Jurkat, Clone E6-1 (cell line): Measurements from ENCODE around the gene MSH5.

Experiments used
- DNase-seq: peaks from one replicate; pipeline ENCODE4 v3.0.0-alpha.2; 2011; ENCODE audit warnings: low read depth, low spot score
- H3K4me3 ChIP-seq: 2 replicates; pipeline ENCODE4 v1.5.1; 2011; ENCODE audit warnings: mild to moderate bottlenecking, low read length, control low read depth, moderate library complexity

MSH5 gene

DNA sequence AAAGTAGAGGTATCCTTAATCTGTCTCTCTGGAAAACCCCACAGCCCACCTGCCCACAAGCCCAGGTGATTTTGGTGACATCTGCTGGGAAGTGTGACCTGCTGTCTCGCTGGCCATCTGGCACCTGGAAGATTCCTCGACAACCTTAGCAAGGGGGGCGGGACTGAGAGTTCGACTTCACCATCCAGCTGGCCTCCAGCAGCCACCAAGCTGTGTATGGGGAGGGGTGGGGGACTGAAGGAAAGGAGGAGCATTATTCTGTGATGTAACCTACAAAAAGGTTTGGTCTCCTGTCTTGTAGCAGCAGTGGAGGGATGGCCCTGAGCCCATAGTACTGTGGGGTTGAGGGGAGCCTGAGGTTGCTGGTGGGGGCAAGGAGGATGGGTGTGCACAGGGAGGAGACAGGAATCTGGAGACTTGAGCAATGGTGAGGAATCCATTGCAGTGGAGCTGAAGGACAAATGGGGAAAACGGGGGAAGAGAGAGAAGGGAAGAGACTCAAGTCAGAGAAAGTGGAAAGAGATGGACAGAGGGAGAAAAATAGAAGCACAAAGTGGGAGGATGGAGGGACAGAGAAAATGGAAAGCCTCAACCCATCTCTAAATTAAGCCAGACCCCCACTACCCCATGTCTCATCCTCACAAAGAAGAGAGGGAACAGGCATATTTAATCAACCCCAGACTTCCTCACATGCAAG, 29.1 kb upstream of the MSH5 start:
- H3K4me3 ChIP-seq, result no peak overlapping the region
- DNase-seq, result no peak

DNA sequence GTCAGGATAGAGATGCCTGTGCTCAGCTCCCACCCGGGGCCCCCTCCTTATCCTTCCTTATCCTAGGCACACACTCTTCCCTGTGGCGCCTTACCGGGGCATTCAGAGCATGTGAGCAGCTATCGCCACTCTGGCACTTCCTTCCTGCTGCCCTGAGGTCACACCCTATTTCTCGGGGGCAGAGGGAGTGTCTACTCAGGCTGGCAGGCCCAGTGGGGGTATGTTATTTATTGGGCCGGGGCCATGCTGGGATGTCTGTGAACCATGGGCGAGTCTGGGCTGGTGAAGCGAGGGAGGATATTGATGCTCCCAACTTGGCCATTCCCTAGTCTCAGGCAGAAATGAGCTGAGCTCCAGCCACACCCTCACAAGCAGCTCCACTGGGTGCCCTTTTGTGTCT, 28.6 kb upstream of the MSH5 start:
- no peak overlapping the region for H3K4me3 ChIP-seq
- no peak for DNase-seq

DNA sequence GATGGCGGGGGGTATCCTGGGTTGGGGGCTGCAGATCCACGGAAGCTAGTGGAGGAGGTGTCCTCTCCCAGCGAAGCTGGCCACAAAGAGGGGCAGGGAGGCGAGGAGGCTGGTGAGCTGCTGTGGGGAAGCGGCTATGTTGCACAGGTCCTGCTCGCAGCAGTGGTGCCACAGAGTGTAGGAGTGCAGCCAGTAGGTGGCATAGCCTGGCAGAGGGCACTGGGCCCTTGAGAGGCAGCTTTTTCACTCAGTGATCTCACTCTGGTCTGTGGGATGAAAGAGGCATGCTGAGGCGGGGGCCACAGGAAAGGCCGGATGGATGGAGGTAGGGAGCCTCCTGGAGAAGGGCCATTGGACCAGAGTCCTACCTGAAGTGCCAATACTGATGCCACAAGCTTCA, 27.5 kb upstream of the MSH5 start:
- DNase-seq, result peak; percentile 40
- H3K4me3 ChIP-seq, result no peak overlapping the region

DNA sequence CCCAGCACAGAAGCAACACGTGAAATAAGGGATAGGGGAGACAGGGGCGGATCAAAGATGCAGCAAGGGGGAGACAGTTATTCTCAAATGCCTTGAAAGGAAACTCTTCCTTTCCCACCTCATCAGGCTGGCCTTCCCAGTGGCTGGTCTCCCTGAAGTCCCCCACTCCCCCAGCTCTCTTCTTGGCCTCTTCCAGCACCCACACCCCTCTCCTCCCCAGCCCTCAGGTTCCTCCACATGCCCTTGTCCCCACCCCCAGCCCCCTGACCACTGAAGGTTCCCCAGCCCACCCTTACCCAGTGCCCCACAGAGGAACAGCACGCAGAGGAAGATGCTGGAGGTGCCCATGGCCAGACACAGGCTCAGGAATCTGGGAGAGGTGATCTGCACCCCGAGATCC, 26.3 kb upstream of the MSH5 start:
- no peak overlapping the region for H3K4me3 ChIP-seq
- DNase-seq, result no peak

DNA sequence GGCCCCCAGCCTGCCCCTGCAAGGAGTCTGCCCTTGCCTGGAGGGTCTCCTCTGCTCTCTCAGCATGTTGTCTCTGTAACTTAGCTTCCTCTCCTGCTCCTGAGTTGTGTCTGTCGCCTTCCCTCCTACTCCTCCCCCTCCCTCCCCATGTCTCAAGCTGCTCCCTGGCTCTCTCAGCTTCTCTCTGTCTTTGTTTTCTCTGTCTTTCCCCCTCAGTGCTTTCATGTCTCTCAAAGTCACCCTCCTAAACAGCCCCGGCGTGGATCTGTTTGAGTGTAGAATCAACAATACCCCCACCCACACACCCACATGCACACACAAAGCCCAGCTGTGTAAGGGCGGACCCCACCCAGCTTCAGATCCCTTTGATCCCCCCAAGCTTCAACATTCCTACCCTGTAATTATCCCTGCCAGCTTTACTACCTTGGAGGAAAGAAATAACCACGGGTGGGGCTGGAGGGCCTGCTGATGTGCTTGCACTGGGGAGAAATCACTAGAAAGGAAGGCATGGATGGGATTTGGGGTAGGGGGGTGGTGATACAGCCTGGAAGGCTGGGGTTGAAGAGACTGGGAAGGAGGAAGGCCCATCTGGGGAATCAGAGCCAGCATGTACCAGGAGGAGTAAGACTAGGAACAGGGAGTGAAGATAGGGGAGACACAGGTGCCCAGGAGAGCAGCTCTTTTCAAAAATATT, 25.7 kb upstream of the MSH5 start:
- H3K4me3 ChIP-seq, result no peak overlapping the region
- no peak for DNase-seq

DNA sequence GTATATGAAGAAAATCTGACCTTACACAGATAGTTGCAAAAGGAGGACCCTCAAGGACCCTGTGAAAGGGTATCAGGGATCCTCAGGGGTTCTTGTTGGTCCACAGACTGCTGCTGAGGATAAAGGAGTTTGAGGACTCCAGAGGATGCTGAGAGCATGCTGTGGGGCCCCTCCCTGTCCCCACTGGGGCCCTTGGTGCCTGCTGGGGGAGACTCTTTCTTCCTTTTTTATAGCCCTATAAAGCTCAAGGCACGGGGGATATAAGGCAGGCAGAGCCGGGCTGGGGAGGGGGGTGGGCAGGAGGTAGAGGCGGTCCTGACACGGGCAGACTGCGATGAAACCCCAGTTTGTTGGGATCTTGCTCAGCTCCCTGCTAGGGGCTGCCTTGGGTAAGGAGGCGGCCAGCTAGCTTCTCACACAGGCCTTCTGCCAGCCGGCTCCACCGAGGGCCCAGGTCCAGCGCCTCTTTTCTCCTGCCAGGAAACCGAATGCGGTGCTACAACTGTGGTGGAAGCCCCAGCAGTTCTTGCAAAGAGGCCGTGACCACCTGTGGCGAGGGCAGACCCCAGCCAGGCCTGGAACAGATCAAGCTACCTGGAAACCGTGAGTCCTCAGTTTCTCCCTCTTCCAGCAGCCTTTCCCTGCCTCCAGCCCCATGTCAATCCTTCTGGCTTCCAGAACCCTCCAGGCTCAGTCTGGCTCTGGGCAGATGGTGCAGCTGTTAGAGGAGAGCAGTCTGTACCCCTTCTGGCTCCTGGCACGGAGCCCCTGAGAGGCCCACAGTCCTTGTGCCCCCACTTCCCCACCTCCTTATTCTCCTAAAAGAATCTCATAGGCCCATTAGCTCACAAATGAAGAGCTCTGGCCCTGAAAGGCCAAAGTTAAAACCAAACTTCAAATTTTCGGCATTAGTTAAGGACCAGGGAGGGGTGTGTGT, 24.5 kb upstream of the MSH5 start, which contains the start of gene LY6G6D:
Gene LY6G6D (plus strand): TSS at position 327 of the 937 bp plus-strand sequence. CDS start 8 bp downstream, at position 335.
- no peak within 1 kb of the TSS for H3K4me3 ChIP-seq
- DNase-seq, result no peak

DNA sequence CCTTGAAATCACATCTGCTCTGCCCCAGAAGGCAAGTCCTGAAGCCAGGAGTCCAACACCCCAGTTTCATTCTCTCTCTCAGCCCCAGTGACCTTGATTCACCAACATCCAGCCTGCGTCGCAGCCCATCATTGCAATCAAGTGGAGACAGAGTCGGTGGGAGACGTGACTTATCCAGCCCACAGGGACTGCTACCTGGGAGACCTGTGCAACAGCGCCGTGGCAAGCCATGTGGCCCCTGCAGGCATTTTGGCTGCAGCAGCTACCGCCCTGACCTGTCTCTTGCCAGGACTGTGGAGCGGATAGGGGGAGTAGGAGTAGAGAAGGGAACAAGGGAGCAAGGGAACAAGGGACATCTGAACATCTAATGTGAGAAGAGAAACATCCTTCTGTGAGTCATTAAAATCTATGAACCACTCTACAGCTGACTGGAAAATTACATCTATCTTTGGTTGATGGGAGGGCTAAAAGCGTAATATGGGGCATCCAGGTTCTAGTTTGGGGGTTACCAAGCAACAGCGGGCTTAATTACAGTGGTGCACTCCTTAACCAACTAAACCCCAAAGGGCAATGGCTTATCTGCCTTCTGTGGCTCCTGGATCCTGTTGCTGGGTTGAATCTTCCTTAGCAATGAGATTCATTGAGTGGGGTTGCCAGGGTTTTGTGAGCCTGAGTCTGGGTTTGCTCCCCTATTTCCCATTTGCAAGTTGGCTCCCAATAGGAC, 22.1 kb upstream of the MSH5 start:
- DNase-seq, result no peak

DNA sequence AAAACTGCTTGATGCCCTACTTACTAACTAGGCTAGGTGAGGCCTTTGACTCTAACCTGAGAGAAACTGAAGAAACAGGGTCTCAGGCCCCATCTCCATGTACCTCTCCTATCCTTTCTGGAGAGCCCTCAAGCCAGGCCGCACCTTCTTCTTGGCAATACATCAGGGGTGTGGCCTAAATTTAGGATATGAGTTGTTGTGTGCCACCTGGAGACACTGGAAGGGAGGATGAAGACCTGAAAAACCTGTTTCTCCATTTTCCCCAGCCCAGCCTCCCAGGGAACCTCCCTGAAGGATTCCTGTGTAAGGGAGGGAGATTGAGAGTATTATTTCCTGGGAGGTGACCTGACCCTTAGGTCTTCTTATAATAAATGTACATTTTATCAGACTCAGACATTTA, 21.5 kb upstream of the MSH5 start:
- no peak for DNase-seq
- H3K4me3 ChIP-seq, result no peak overlapping the region

More for the DNA sequence above, 22.1 kb upstream of the MSH5 start:
- H3K4me3 ChIP-seq, result no peak overlapping the region

DNA sequence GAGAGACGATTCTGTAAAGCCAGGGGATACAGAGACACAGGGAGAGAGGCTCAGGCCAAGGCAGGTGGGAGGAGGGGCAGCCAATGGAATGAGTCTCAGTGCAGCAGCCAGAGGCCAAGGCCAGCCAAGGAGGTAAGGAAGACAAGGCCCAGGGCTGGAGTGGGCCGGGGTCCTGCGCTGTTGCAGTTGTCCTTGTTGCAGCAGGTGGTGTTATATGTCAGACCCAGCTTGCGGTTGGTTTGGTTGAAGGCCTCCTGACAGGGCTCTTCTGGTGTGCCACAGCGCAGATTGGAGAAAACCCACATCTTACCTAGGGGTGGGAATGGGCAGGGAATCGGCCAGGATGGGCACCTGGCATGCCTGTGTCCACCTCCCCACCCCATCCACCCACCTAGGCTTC, 20.8 kb upstream of the MSH5 start:
- no peak overlapping the region for H3K4me3 ChIP-seq
- DNase-seq, result no peak

DNA sequence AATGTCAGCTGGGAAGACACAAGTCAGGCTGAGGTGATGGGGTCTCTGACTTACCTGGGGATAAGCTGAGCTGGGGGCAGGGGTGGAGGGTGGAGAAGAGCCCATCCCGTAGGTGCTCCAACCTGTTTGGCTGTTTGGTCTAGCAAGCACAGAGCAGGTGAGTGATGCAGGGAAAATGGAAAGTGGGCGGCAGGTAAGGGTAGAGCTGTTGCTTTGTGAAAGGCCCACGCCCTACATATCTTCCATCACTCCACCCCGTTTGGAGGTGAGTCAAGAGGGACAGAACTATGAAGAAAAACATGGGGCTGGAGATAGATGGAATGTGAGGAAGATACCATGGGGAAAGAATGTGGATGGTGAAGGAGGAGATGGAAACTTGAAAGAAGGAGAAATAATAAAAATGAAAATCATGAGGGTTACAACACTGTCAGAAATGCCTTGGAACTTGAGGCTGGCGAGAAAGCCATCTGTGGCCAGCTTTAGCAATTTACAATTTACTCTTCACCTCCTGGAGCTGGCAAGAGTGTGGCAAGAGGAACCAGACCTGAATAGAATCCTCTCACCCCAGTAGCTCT, 19.5 kb upstream of the MSH5 start:
- DNase-seq, result no peak
- H3K4me3 ChIP-seq, result no peak overlapping the region

DNA sequence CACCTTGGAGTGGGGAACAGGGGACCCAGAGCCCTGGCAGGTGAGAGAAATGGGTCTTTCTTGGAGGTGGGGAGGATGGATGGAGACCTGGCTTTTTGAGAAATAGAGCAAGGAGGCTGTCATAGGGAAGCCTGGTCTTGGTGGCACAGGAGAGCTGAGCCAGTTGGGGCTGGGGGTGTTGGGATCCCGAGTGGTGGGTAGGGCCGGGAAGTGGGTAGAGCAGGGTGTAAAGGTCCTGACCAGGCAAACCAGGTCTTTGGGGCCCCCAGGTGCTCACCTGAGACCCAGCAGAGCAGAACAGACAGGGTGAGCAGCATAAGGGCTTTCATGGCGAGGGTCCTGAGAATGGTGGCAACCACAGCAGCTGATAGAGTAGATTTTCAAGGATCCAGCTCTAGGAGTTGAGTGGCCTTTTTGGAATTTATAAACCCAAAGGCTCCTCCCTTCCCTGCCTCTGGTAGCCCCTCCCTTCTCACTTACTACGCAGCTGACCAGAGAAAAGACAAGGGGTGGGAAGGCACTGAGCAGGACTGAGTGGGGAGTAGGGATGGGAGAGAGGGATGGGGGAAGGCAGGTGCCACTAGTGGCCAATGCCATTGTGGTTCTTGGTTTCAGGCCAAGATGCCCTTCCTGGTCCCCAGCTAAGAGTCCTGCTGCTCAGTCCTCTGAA, 18.3 kb upstream of the MSH5 start, which contains the start of gene LY6G6C:
Gene LY6G6C (minus strand): TSS at position 396 of the 670 bp plus-strand sequence. CDS start 67 bp downstream, at position 329.
- H3K4me3 ChIP-seq, result no peak within 1 kb of the TSS
- DNase-seq, result no peak

DNA sequence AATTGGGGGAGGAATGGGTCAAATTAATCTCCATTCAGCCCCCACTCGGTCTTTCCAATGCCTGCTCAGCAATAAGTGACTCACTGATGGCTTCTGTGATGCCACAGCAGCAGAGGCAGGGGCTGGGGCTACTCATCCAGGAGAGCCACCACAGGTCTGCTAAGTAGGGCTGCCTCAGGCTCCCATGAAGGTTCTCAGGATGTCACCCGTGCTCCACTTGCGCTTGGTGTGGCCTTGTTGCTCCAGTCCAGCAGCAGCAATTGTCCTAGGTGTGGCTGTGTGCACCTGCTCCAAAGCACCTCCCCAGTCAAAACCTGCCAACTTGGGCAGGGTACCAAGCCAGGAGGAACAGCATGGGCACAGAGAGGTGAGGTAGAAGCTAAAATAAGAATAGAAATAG, 17.6 kb upstream of the MSH5 start:
- no peak overlapping the region for H3K4me3 ChIP-seq
- no peak for DNase-seq

DNA sequence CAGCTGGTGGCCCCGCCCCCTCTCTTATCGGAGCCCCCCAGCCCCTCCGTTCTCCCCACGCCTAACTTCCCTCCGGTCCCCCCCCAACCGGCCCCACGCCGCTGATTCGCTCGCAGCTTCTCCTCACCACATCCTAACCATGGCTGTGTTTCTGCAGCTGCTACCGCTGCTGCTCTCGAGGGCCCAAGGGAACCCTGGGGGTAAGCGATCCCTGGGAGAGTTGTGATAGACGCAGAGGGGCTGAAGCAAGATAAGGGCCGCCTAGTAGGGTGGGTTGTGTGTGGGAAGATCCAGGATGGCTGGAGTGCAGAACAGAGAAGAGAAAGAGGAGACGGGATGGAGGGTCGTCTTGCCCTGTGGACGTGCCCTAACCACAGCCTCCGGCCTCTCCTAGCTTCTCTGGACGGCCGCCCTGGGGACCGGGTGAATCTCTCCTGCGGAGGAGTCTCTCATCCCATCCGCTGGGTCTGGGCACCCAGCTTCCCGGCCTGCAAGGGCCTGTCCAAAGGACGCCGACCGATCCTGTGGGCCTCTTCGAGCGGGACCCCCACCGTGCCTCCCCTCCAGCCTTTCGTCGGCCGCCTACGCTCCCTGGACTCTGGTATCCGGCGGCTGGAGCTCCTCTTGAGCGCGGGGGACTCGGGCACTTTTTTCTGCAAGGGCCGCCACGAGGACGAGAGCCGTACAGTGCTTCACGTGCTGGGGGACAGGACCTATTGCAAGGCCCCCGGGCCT, 16.4 kb upstream of the MSH5 start, which contains the start of gene MPIG6B:
Gene MPIG6B (plus strand): TSS at position 129 of the 735 bp plus-strand sequence. CDS start 11 bp downstream, at position 140.
- H3K4me3 ChIP-seq, result no peak within 1 kb of the TSS
- peak; percentile 72 for DNase-seq

DNA sequence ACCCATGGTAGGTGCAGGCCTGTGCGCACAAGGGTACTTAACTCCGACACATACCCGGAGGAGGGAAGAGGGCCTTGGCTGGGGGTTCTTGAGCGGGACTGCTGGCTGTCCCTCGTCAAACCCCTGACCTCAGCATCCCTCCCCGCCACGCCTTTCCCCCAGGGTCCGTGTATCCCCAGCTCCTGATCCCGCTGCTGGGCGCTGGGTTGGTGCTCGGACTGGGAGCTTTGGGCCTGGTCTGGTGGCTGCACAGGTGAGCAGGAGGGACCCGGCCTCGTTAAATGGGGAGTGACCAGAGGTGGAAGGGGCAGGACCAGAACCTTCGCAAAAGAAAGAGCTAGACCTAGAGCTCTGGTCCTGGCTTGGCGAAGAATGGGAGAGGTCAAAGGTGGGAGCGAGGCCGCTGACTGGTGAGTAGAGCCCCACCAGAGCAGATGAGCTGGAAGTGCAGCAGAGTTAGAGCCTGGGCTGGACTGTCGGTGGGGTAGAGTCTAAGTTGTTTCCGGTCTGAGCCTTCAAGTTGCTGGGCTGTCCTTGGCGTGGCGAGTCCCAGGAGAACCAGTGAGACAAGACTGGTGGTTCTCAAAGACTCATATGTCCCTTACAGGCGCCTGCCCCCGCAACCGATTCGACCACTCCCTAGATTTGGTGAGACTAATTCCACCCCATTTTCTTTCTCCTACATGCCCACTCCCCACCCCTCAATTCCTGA, 15.7 kb upstream of the MSH5 start:
- H3K4me3 ChIP-seq, result no peak overlapping the region
- DNase-seq, result no peak

DNA sequence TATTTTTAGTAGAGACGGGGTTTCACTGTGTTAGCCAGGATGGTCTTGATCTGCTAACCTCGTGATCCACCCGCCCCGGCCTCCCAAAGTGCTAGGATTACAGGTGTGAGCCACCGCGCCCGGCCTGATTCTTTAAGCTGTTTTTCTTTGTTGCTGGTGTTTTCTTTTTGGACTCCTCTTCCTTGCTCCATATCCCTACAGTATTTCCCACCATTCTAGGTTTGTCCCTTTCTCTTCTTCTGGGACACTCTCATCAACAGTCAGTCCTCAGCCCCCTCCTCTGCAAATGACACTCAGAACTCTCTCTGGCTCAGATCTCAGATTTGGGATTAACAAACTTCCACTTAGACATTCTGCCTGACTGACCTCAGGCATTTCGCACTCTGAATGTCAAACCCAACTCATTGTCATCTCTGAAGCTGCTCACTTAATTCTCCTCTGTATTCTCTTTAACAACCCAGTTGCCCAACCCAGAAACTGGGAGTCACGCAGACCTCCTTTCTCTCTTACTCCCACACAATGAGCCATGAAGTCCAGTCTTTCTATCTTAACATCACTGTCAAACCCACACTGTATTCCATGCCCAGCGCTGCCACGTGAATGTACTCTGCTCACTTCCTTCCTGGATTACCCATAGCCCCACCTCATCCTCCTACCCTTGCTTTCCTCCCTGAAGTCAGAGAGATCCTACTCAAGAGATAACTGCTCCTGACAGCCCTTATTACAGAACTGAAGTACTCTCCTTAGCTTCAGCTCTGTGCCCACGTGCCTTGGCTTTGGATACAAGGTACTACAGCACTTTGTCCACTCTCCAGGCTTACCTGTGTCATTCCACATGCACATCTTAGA, 14.1 kb upstream of the MSH5 start:
- no peak for DNase-seq
- no peak overlapping the region for H3K4me3 ChIP-seq
